AG04450 (cell line): ENCODE data around the gene INTS7. TPM values are rescaled to one million over a fixed set of nuclear protein-coding genes. Genes with fewer than 3 reads are reported as not detected.

Source experiments
- CTCF ChIA-PET: fragments of 300-600, 350-600 bp; formaldehyde crosslinking; extraction: SDS; loops from one replicate; lab custom pipeline; 2022; ENCODE audit warnings: antibody characterized with exemption, inconsistent platforms; lab: Charles Lee
- POLR2A ChIA-PET: fragments of 350-600 bp; formaldehyde crosslinking; extraction: SDS; loops from one replicate; lab custom pipeline; 2021; ENCODE audit warnings: antibody characterized with exemption, inconsistent platforms; lab: Yijun Ruan, JAX
- DNase-seq: peaks from one replicate; pipeline ENCODE4 v3.0.0-alpha.2; 2011; ENCODE audit warnings: low read depth, low spot score
- H3K27ac ChIP-seq: one replicate; pipeline ENCODE4 v1.5.1; 2012; ENCODE audit warnings: low read depth, low read length, control low read depth
- H3K27me3 ChIP-seq: one replicate; pipeline ENCODE4 v1.6.0; 2012; ENCODE audit warnings: low read length; ENCODE audit not compliant: control insufficient read depth, insufficient read depth
- H3K4me3 ChIP-seq: 2 replicates; pipeline ENCODE4 v1.5.1; 2011; ENCODE audit warnings: mild to moderate bottlenecking, low read depth, low read length, control low read depth
- H3K9me3 ChIP-seq: 2 replicates; pipeline ENCODE4 v1.5.1; 2012; ENCODE audit warnings: low read length; ENCODE audit not compliant: control insufficient read depth, insufficient read depth
- CTCF ChIP-seq: IDR thresholded peaks from 2 replicates; pipeline ENCODE4 v1.5.1; 2011; ENCODE audit warnings: low read depth, low read length, control low read depth, inconsistent platforms
- polyA plus RNA-seq: library from polyadenylated mRNA; depleted of rRNA; stranded (reverse); fragments of >200 nt; gene quantifications from 2 replicates; pipeline ENCODE4 v1.2.3, GENCODE V29; 2011

The INTS7 gene
- polyA plus RNA-seq, 1 experiment, result 20.1 TPM

GRCh38 chr1:211910913-211911485, 124.4 kb downstream of the INTS7 start:
- DNase-seq, result no peak
- H3K9me3 ChIP-seq, result no peaks in the 10 kb centered on the region
- ChIA-PET CTCF (no interaction called here), POLR2A (no interaction called here)
- no peak overlapping the region for H3K27ac ChIP-seq
- TF ChIP-seq CTCF, result no peak
- H3K4me3 ChIP-seq, result no peak overlapping the region
- H3K27me3 ChIP-seq, result peaks cover 9% of the 10 kb centered on the region

- peaks cover 8% of the 10 kb centered on the region for H3K27me3 ChIP-seq
- H3K9me3 ChIP-seq, result no peaks in the 10 kb centered on the region
- ChIA-PET CTCF (interaction anchor here (1.3 kb wide), 1 partner anchor 211 kb away, joined by 5 read pairs; no protein-coding TSS in a partner anchor), POLR2A (no interaction called here)
- no peak for TF ChIP-seq CTCF
- H3K27ac ChIP-seq, result no peak overlapping the region
- H3K4me3 ChIP-seq, result no peak overlapping the region
- no peak for DNase-seq
These were observed 125.1 kb downstream of the INTS7 start for GRCh38 chr1:211910113-211910884.

GRCh38 chr1:211909395-211909794, 126.0 kb downstream of the INTS7 start:
- Histone ChIP-seq H3K4me3 (no peak overlapping the region), H3K27me3 (peaks cover 8% of the 10 kb centered on the region), H3K27ac (no peak overlapping the region), H3K9me3 (no peaks in the 10 kb centered on the region)
- CTCF ChIA-PET, result interaction anchor here (1.3 kb wide), 1 partner anchor 210 kb away, joined by 5 read pairs; no protein-coding TSS in a partner anchor
- TF ChIP-seq CTCF, result no peak
- POLR2A ChIA-PET, result no interaction called here
- DNase-seq, result no peak

GRCh38 chr1:211908951-211909350, 126.4 kb downstream of the INTS7 start:
- no peak for TF ChIP-seq CTCF
- H3K27me3 ChIP-seq, result peaks cover 8% of the 10 kb centered on the region
- H3K9me3 ChIP-seq, result no peaks in the 10 kb centered on the region
- ChIA-PET POLR2A (no interaction called here), CTCF (interaction anchor here (1.3 kb wide), 1 partner anchor 210 kb away, joined by 5 read pairs; no protein-coding TSS in a partner anchor)
- H3K27ac ChIP-seq, result no peak overlapping the region
- no peak for DNase-seq
- H3K4me3 ChIP-seq, result no peak overlapping the region

GRCh38 chr1:211908453-211908852, 126.9 kb downstream of the INTS7 start:
- ChIA-PET POLR2A (no interaction called here), CTCF (no interaction called here)
- Histone ChIP-seq H3K27ac (no peak overlapping the region), H3K27me3 (peaks cover 8% of the 10 kb centered on the region), H3K9me3 (no peaks in the 10 kb centered on the region), H3K4me3 (no peak overlapping the region)
- DNase-seq, result no peak
- no peak for TF ChIP-seq CTCF
